HCT116 (cell line): ENCODE data around the gene APOB. TPM values are rescaled to one million over a fixed set of nuclear protein-coding genes. Genes with fewer than 3 reads are reported as not detected.

Experiments used
- ATAC-seq: fragments of 200-7000 bp; cut with Tn5 transposase; 2 replicates; pipeline ENCODE4 v1.9.1; 2020; ENCODE audit warnings: mild to moderate bottlenecking, moderate library complexity
- BruUV-seq: library from RNA; stranded (reverse); fragments of 400-500 nt; replicated peaks from 2 replicates; lab custom pipeline; 2021; lab: Mats Ljungman, UMichigan
- CTCF ChIA-PET: fragments of 300-600 bp; sonication (Branson Sonifier 250); formaldehyde crosslinking; loops from one replicate; lab custom pipeline; 2021; ENCODE audit warnings: antibody characterized with exemption; lab: Charles Lee
- POLR2A ChIA-PET: fragments of 300-600, 350-600 bp; sonication (Branson Sonifier 250); formaldehyde crosslinking; loops from one replicate; lab custom pipeline; 2021; ENCODE audit warnings: antibody characterized with exemption; lab: Charles Lee
- RAD21 ChIA-PET, 2 experiments: fragments of 300-600 bp; sonication (Branson Sonifier 250); formaldehyde crosslinking; loops; one replicate each; lab custom pipeline; 2023; ENCODE audit warnings: low total read pairs in 2 of 2; ENCODE audit not compliant: uncharacterized antibody in 2 of 2, unreplicated experiment in 2 of 2, low non-redundant PET in 1 of 2; lab: Charles Lee
- DNase-seq: peaks from one replicate; pipeline ENCODE4 v3.0.0-alpha.2; 2010; ENCODE audit warnings: low read depth, low spot score
- H2AFZ ChIP-seq: fragments of 200-600 bp; shearing (Covaris generic), sonication (generic); 2 replicates; pipeline ENCODE4 v1.6.1; 2017; ENCODE audit warnings: low read depth, mixed run types, mixed read lengths, antibody characterized with exemption, low read length; ENCODE audit not compliant: poor library complexity, severe bottlenecking
- H3K27ac ChIP-seq: 2 replicates; pipeline ENCODE4 v1.5.1; 2012; ENCODE audit warnings: low read depth, low read length
- H3K27me3 ChIP-seq: fragments of 200-600 bp; sonication (generic); 2 replicates; pipeline ENCODE4 v1.6.1; 2016; ENCODE audit warnings: mixed run types, low read length, mixed read lengths; ENCODE audit not compliant: insufficient read depth
- H3K36me3 ChIP-seq, 2 experiments: fragments of 200-500 bp in 1 of 2; fragments of 200-600 bp in 1 of 2; sonication (Bioruptor generic) in 1 of 2; sonication (generic) in 1 of 2; 2 replicates each; pipeline versions ENCODE4 v1.5.1 to v1.6.1; 2014 to 2016; ENCODE audit warnings: low read length in 2 of 2, inconsistent platforms in 1 of 2, mixed read lengths in 1 of 2, mixed run types in 1 of 2; ENCODE audit not compliant: insufficient read depth in 2 of 2, control insufficient read depth in 1 of 2
- H3K4me1 ChIP-seq, 2 experiments: fragments of 200-600 bp in 1 of 2; sonication (generic) in 1 of 2; 2 replicates each; pipeline versions ENCODE4 v1.5.1 to v1.6.1; 2012 to 2017; ENCODE audit warnings: low read length in 2 of 2, inconsistent platforms in 1 of 2, mild to moderate bottlenecking in 1 of 2, mixed read lengths in 1 of 2, mixed run types in 1 of 2, moderate library complexity in 1 of 2; ENCODE audit not compliant: insufficient read depth in 2 of 2, control insufficient read depth in 1 of 2
- H3K4me2 ChIP-seq: fragments of 200-600 bp; sonication (generic); 2 replicates; pipeline ENCODE4 v1.6.1; 2017; ENCODE audit warnings: mixed run types, low read length, mixed read lengths
- H3K4me3 ChIP-seq, 2 experiments: fragments of 200-600 bp in 1 of 2; sonication (generic) in 1 of 2; replicated peaks in 1 of 2; 2 replicates each; pipeline ENCODE4 v1.5.1; 2011 to 2016; ENCODE audit warnings: low read length in 2 of 2, control low read depth in 1 of 2, low read depth in 1 of 2, mild to moderate bottlenecking in 1 of 2, mixed read lengths in 1 of 2, mixed run types in 1 of 2
- H3K79me2 ChIP-seq: fragments of 200-600 bp; sonication (generic); 2 replicates; pipeline ENCODE4 v1.6.1; 2017; ENCODE audit warnings: mild to moderate bottlenecking, mixed run types, low read length, moderate library complexity, mixed read lengths; ENCODE audit not compliant: insufficient read depth
- H3K9ac ChIP-seq: fragments of 200-600 bp; sonication (generic); 2 replicates; pipeline ENCODE4 v1.6.1; 2016; ENCODE audit warnings: low read length, mixed read lengths
- H3K9me2 ChIP-seq: fragments of 200-600 bp; sonication (generic), shearing (Covaris generic); 2 replicates; pipeline ENCODE4 v1.6.1; 2017; ENCODE audit warnings: mixed run types, mild to moderate bottlenecking, moderate library complexity; ENCODE audit not compliant: insufficient read depth
- H3K9me3 ChIP-seq, 2 experiments: fragments of 200-500 bp in 1 of 2; fragments of 200-600 bp in 1 of 2; sonication (Bioruptor generic) in 1 of 2; sonication (generic) in 1 of 2; 2 replicates each; pipeline ENCODE4 v1.6.1; 2014 to 2017; ENCODE audit warnings: low read length in 2 of 2, mixed read lengths in 2 of 2, inconsistent platforms in 1 of 2, low read depth in 1 of 2, mild to moderate bottlenecking in 1 of 2, mixed run types in 1 of 2, moderate library complexity in 1 of 2; ENCODE audit not compliant: control insufficient read depth in 1 of 2, insufficient read depth in 1 of 2
- H4K20me1 ChIP-seq: fragments of 200-600 bp; sonication (generic), shearing (Covaris generic); 2 replicates; pipeline ENCODE4 v1.6.1; 2017; ENCODE audit warnings: mixed run types, mild to moderate bottlenecking, moderate library complexity; ENCODE audit not compliant: insufficient read depth
- ATF3 ChIP-seq: IDR thresholded peaks from 2 replicates; pipeline ENCODE4 v1.6.1; 2012
- CBX3 ChIP-seq: IDR thresholded peaks from 2 replicates; pipeline ENCODE4 v1.6.1; 2012; ENCODE audit warnings: low read depth
- CEBPB ChIP-seq: IDR thresholded peaks from 2 replicates; pipeline ENCODE4 v1.6.1; 2012; ENCODE audit warnings: low read depth
- RAD21 ChIP-seq: IDR thresholded peaks from 2 replicates; pipeline ENCODE4 v1.6.1; 2012; ENCODE audit warnings: low read depth, mild to moderate bottlenecking
- SIN3A ChIP-seq: IDR thresholded peaks from 2 replicates; pipeline ENCODE4 v1.6.1; 2012; ENCODE audit warnings: low read depth
- TCF7L2 ChIP-seq: IDR thresholded peaks from 2 replicates; pipeline ENCODE4 v1.7.0; 2011; ENCODE audit warnings: borderline replicate concordance, inconsistent platforms; ENCODE audit not compliant: insufficient read depth, insufficient read length; ENCODE audit errors: extremely low read depth
- YY1 ChIP-seq: IDR thresholded peaks from 2 replicates; pipeline ENCODE4 v1.6.1; 2011; ENCODE audit warnings: low read length, low read depth, moderate library complexity, mild to moderate bottlenecking; ENCODE audit not compliant: insufficient replicate concordance; ENCODE audit errors: extremely low read depth
- ZNF274 ChIP-seq: fragments of 200-500 bp; sonication (Bioruptor generic); IDR thresholded peaks from 2 replicates; pipeline ENCODE4 v1.6.1; 2014; ENCODE audit warnings: mild to moderate bottlenecking, low read depth, low read length, inconsistent platforms
- intact Hi-C: fragments of 100-400 bp; cut with micrococcal nuclease; formaldehyde crosslinking; loops from 2 replicates; pipeline ENCODE4 v1.10.0; 2022
- total RNA-seq: library from RNA; stranded (reverse); gene quantifications from one replicate; pipeline ENCODE4 v1.2.1, GENCODE V29; 2021; ENCODE audit not compliant: unreplicated experiment

APOB gene
- total RNA-seq, 1 experiment from 2014 or later, result 1.6 TPM

- Histone ChIP-seq H3K4me1 (no peaks in the 10 kb centered on the region), H3K79me2 (no peaks in the 10 kb centered on the region), H3K27me3 (peaks cover 27% of the 10 kb centered on the region), H3K36me3 (no peaks in the 10 kb centered on the region), H4K20me1 (no peaks in the 10 kb centered on the region), H3K9ac (no peak overlapping the region), H3K4me2 (no peak overlapping the region), H3K9me3 (no peaks in the 10 kb centered on the region), H3K4me3 (no peak overlapping the region), H3K9me2 (no peaks in the 10 kb centered on the region), H3K27ac (no peak overlapping the region), H2AFZ (no peak overlapping the region)
- intact Hi-C loops, result no loop called here
- ATAC-seq (no peak), DNase-seq (no peak)
- BruUV-seq, result no TSS peak
- TF ChIP-seq ZNF274 (no peak), CEBPB (no peak), ATF3 (no peak), CBX3 (no peak), SIN3A (no peak), TCF7L2 (no peak), YY1 (no peak), RAD21 (no peak)
- ChIA-PET RAD21 (no interaction called here), POLR2A (no interaction called here), CTCF (no interaction called here)
Observed at GRCh38 chr2:21057097-21057496, 13.2 kb upstream of the APOB start.

- no peak overlapping the region for H3K9ac ChIP-seq
- H3K4me1 ChIP-seq, result no peaks in the 10 kb centered on the region
- no peak overlapping the region for H3K27ac ChIP-seq
- no peaks in the 10 kb centered on the region for H3K36me3 ChIP-seq
- H3K27me3 ChIP-seq, result peaks cover 30% of the 10 kb centered on the region
- no peaks in the 10 kb centered on the region for H3K9me3 ChIP-seq
- no peaks in the 10 kb centered on the region for H3K9me2 ChIP-seq
- TF ChIP-seq RAD21 (no peak), ZNF274 (no peak)
- H2AFZ ChIP-seq, result no peak overlapping the region
- CTCF ChIA-PET, result no interaction called here
- RAD21 ChIA-PET, result no interaction called here
- BruUV-seq, result no TSS peak
- no peak for ATAC-seq
- H3K79me2 ChIP-seq, result no peaks in the 10 kb centered on the region
- intact Hi-C loops, result no loop called here
- H4K20me1 ChIP-seq, result no peaks in the 10 kb centered on the region
- no peak for DNase-seq
- POLR2A ChIA-PET, result no interaction called here
- no peak overlapping the region for H3K4me3 ChIP-seq
- no peak overlapping the region for H3K4me2 ChIP-seq
Observed at GRCh38 chr2:21055879-21056790, 12.3 kb upstream of the APOB start.
